ENCODE measurements around the gene KRTAP13-2.

Gene KRTAP13-2

GRCh38 chr21:30351534-30351933 is 20.5 kb downstream of the KRTAP13-2 start:
- TF ChIP-seq POLR2A (IDR thresholded peaks at IDR 0.05; ENCODE audit: low read depth, low read length) (no peak), TAF1 (IDR thresholded peaks at IDR 0.05; ENCODE audit: low read depth, low read length) (no peak), PAX5 (IDR thresholded peaks at IDR 0.05; ENCODE audit: insufficient read depth, low read length, severe bottlenecking) (no peak), POU2F2 (IDR thresholded peaks at IDR 0.05; ENCODE audit: low read depth, low read length) (no peak), POLR2AphosphoS5 (IDR thresholded peaks at IDR 0.05; ENCODE audit: low read depth, low read length) (no peak), SPI1 (IDR thresholded peaks at IDR 0.05; ENCODE audit: low read depth, low read length) (no peak)
- FAIRE-seq (no peak), DNase-seq (ENCODE audit: insufficient read length, low spot score) (no peak)

- DNase-seq (ENCODE audit: insufficient read length, low spot score) (no peak), FAIRE-seq (no peak)
- TF ChIP-seq POLR2AphosphoS5 (IDR thresholded peaks at IDR 0.05; ENCODE audit: low read depth, low read length) (no peak), POLR2A (IDR thresholded peaks at IDR 0.05; ENCODE audit: low read depth, low read length) (no peak), PAX5 (IDR thresholded peaks at IDR 0.05; ENCODE audit: insufficient read depth, low read length, severe bottlenecking) (no peak), SPI1 (IDR thresholded peaks at IDR 0.05; ENCODE audit: low read depth, low read length) (no peak)
These were observed 22.5 kb downstream of the KRTAP13-2 start for GRCh38 chr21:30349572-30349971.

DNA sequence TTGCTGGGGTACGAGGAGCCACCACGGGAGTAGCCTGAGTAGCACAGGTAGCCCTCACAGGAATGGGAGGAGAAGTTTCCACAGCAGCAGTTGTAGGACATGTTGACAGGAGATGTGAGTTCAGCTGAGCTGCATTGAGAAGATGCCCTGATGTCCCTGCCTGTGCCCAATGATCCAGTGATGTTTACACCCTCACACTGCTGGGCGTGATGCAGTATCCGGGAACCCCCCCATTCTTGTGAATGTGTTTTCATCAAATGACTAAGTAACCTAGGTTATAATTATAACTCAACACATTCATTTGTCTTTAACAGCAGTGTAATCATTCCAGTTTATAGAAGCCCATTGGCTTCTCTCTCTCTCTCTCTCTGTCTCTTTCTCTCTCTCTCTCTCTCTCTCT is 23.6 kb downstream of the KRTAP13-2 start, which contains the start of gene KRTAP23-1:
Gene KRTAP23-1, minus strand, starts transcription at position 101 of the 400 bp plus-strand sequence. Its CDS starts 0 bp downstream, at position 101.
- TF ChIP-seq PAX5 (IDR thresholded peaks at IDR 0.05; ENCODE audit: insufficient read depth, low read length, severe bottlenecking) = no peak
- DNase-seq (ENCODE audit: insufficient read length, low spot score) (no peak), FAIRE-seq (no peak)

DNA sequence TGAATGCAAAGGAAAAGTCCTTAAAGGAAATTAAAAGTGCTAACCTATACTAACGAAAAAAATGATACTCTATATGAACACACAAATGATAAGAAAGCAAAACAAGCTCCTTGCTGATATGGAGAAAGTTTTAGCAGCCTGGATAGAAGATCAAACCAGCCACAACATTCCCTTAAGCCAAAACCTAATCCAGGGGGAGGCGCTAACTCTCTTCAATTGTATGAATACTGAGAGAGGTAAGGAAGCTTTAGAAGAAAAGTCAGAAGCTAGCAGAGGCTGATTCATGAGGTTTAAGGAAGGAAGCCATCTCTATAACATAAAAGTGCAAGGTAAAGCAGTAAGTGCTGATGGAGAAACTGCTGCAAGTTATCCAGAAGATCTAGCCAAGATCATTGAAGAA is 27.1 kb downstream of the KRTAP13-2 start:
- no peak for FAIRE-seq
- DNase-seq (ENCODE audit: insufficient read length, low spot score) = no peak
- TF ChIP-seq SPI1 (IDR thresholded peaks at IDR 0.05; ENCODE audit: low read depth, low read length) = no peak
- no peak for TF ChIP-seq PAX5 (IDR thresholded peaks at IDR 0.05; ENCODE audit: insufficient read depth, low read length, severe bottlenecking)
- TF ChIP-seq TAF1 (IDR thresholded peaks at IDR 0.05; ENCODE audit: low read depth, low read length) = no peak
- TF ChIP-seq POLR2AphosphoS5 (IDR thresholded peaks at IDR 0.05; ENCODE audit: low read depth, low read length) = no peak
- no peak for TF ChIP-seq POLR2A (IDR thresholded peaks at IDR 0.05; ENCODE audit: low read depth, low read length)
- no peak for TF ChIP-seq POU2F2 (IDR thresholded peaks at IDR 0.05; ENCODE audit: low read depth, low read length)

GRCh38 chr21:30340714-30341573 is 31.1 kb downstream of the KRTAP13-2 start:
- TF ChIP-seq SPI1 (IDR thresholded peaks at IDR 0.05; ENCODE audit: low read depth, low read length) (no peak), POU2F2 (IDR thresholded peaks at IDR 0.05; ENCODE audit: low read depth, low read length) (no peak), TAF1 (IDR thresholded peaks at IDR 0.05; ENCODE audit: low read depth, low read length) (no peak), POLR2AphosphoS5 (IDR thresholded peaks at IDR 0.05; ENCODE audit: low read depth, low read length) (no peak), PAX5 (IDR thresholded peaks at IDR 0.05; ENCODE audit: insufficient read depth, low read length, severe bottlenecking) (no peak), POLR2A (IDR thresholded peaks at IDR 0.05; ENCODE audit: low read depth, low read length) (no peak)
- peak; percentile 1 for DNase-seq (ENCODE audit: insufficient read length, low spot score)

DNA sequence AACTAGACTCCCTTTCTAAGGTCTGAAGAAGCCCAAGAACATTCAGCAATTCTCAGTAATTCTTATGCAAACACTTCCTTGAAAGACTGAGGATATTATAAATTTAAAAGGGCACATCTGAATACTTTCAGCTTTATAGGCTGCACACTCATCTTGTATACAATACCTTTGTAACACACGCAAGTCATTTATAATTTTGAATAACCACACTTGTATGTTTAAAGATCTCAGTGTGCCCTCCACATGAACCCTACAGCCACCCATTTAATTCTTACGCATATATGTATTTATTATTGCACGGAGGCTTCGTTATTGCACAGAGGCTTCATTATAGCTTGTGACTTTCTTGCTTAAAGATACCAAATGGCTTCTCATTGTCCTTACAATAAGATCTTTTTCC is 33.4 kb downstream of the KRTAP13-2 start:
- DNase-seq (ENCODE audit: insufficient read length, low spot score) (no peak), FAIRE-seq (no peak)
- TF ChIP-seq SPI1 (IDR thresholded peaks at IDR 0.05; ENCODE audit: low read depth, low read length) (no peak), PAX5 (IDR thresholded peaks at IDR 0.05; ENCODE audit: insufficient read depth, low read length, severe bottlenecking) (no peak), POLR2A (IDR thresholded peaks at IDR 0.05; ENCODE audit: low read depth, low read length) (no peak), POLR2AphosphoS5 (IDR thresholded peaks at IDR 0.05; ENCODE audit: low read depth, low read length) (no peak), TAF1 (IDR thresholded peaks at IDR 0.05; ENCODE audit: low read depth, low read length) (no peak)

More at GRCh38 chr21:30340714-30341573, 31.1 kb downstream of the KRTAP13-2 start:
- FAIRE-seq = no peak

DNA sequence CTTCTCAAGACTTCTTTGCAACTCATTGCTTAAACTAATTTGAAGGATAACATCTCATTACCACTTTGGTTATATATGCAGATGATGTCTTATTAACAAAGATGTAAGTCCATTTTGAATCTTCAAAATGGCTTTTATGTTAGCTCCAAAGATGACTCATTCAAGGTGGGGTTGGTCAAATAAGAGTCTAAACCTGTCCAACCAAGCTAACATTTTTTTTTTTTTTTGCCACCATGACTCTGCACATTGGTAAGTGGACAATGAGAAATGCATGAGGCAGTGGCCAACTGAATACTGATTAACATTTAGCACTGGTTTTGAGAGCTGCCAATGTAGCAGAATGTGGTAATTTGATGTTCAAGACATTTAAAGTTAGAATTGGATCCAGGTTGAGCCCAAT is 34.3 kb downstream of the KRTAP13-2 start:
- FAIRE-seq (no peak), DNase-seq (ENCODE audit: insufficient read length, low spot score) (no peak)
- no peak for TF ChIP-seq POLR2A (IDR thresholded peaks at IDR 0.05; ENCODE audit: low read depth, low read length)
- no peak for TF ChIP-seq POLR2AphosphoS5 (IDR thresholded peaks at IDR 0.05; ENCODE audit: low read depth, low read length)
- TF ChIP-seq TAF1 (IDR thresholded peaks at IDR 0.05; ENCODE audit: low read depth, low read length) = no peak
- no peak for TF ChIP-seq PAX5 (IDR thresholded peaks at IDR 0.05; ENCODE audit: insufficient read depth, low read length, severe bottlenecking)
- TF ChIP-seq POU2F2 (IDR thresholded peaks at IDR 0.05; ENCODE audit: low read depth, low read length) = no peak
- TF ChIP-seq SPI1 (IDR thresholded peaks at IDR 0.05; ENCODE audit: low read depth, low read length) = no peak

- DNase-seq (ENCODE audit: insufficient read length, low spot score) = no peak
- FAIRE-seq = no peak
- TF ChIP-seq POLR2AphosphoS5 (IDR thresholded peaks at IDR 0.05; ENCODE audit: low read depth, low read length) (no peak), PAX5 (IDR thresholded peaks at IDR 0.05; ENCODE audit: insufficient read depth, low read length, severe bottlenecking) (no peak), POLR2A (IDR thresholded peaks at IDR 0.05; ENCODE audit: low read depth, low read length) (no peak), SPI1 (IDR thresholded peaks at IDR 0.05; ENCODE audit: low read depth, low read length) (no peak), TAF1 (IDR thresholded peaks at IDR 0.05; ENCODE audit: low read depth, low read length) (no peak), POU2F2 (IDR thresholded peaks at IDR 0.05; ENCODE audit: low read depth, low read length) (no peak)
These were observed 34.8 kb downstream of the KRTAP13-2 start, which contains the start of gene KRTAP27-1 for GRCh38 chr21:30337276-30337744. Gene KRTAP27-1 (minus strand): TSS chr21:30337694. CDS start chr21:30337668, 26 bp downstream.

GRCh38 chr21:30336596-30336995 is 35.5 kb downstream of the KRTAP13-2 start:
- TF ChIP-seq POU2F2 (IDR thresholded peaks at IDR 0.05; ENCODE audit: low read depth, low read length) = no peak
- no peak for TF ChIP-seq PAX5 (IDR thresholded peaks at IDR 0.05; ENCODE audit: insufficient read depth, low read length, severe bottlenecking)
- no peak for TF ChIP-seq TAF1 (IDR thresholded peaks at IDR 0.05; ENCODE audit: low read depth, low read length)
- TF ChIP-seq POLR2AphosphoS5 (IDR thresholded peaks at IDR 0.05; ENCODE audit: low read depth, low read length) = no peak
- TF ChIP-seq SPI1 (IDR thresholded peaks at IDR 0.05; ENCODE audit: low read depth, low read length) = no peak
- TF ChIP-seq POLR2A (IDR thresholded peaks at IDR 0.05; ENCODE audit: low read depth, low read length) = no peak
- DNase-seq (ENCODE audit: insufficient read length, low spot score) = no peak
- no peak for FAIRE-seq

Measured in GM12891 (cell line).